OCI-M1 (cell line): ENCODE data around the gene HAAO.
A peak's percentile ranks its signal among the peaks of the same experiment; 100 is the strongest.

Experiments
- DNase-seq: peaks from one replicate; lab custom pipeline; 2025; lab: John Stamatoyannopoulos, UW

HAAO gene

DNA sequence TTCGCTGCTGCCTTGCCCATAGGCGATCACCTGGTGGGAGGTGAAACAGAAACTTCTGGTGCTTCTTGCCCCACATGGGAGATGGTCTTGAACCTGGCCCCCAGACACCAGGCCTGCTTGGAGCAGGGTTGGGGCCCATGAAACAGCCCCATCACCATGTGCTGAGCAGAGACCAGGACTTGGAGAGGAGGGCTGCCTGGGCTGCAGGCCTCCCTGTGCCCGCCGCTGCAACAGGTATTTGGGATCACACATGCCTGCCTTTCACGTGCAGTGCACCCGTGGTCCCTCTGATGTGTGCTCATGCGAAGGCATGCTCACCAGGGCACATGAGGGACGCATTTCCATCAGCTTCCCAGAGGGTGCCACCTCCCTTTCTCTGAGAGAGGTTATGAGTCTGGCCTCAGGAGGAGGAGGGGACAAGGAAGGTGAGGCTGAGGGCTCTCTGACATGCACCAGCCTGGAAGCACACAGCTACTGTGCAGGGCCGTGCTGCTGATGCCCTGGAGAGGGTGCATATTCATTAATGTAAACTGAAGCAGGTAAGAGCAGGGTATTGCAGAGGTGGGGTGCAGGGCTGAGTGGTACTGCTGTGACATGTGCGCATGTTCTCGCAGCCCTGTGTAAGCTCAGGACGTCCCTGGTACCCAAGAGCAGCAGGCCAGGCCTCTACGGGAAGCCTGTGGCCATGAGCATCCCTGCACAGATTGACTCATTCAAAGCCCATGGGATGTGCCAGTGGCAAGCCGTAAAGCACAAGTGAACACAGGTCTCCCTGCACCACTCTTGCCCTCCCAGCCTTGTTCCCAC is 24.3 kb downstream of the HAAO start:
- DNase-seq: no peak

DNA sequence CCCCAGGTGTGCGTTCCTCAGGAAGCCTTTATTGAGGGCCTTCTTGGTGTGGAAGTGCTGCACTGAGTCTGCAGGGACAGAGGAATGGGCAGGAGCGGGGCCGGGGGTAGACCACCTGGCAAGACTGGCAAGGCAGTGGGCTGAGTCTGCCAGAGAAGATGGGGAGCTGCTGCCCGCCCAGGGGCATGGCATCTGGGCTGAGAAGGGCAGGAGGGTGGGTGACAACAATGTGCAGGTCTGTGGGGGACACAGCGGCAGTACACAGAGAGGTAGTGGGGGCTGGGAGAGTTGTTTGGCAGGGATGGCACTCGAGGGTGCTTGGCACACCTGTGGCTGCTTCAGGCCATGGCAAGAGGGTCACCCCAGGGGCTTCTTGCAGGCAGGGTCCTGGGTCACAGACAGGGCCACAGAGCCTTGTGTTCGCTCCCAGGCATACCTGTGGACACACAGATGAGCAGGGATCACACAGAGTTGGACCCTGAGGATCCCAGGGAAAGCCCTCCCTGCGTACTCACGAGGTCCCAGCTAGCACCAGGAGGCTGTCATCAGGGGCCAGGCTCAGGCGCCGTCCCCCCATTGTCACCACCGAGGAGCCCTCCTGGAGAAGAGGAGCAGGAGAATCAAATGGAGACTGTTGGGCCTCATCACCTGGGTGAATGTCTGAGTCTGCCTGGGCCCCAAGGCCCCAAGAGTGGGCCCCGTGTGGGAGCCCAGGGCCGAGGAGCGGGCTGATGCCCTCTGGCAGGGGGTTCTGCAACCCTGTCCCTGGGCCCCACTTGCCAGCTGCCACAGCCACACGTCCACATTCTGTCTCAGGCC is 25.1 kb downstream of the HAAO start:
- DNase-seq: no peak

GRCh38 chr2:42765686-42766085 is 26.7 kb downstream of the HAAO start:
- DNase-seq: no peak

GRCh38 chr2:42764901-42765300 is 27.5 kb downstream of the HAAO start:
- DNase-seq: no peak

- no peak for DNase-seq
Observed at GRCh38 chr2:42764096-42764495, 28.3 kb downstream of the HAAO start, which contains the start of gene OXER1. Gene OXER1 (minus strand): TSS chr2:42764135. CDS start chr2:42764062, 73 bp downstream.

GRCh38 chr2:42762823-42763804 is 29.3 kb downstream of the HAAO start:
- DNase-seq: no peak

DNA sequence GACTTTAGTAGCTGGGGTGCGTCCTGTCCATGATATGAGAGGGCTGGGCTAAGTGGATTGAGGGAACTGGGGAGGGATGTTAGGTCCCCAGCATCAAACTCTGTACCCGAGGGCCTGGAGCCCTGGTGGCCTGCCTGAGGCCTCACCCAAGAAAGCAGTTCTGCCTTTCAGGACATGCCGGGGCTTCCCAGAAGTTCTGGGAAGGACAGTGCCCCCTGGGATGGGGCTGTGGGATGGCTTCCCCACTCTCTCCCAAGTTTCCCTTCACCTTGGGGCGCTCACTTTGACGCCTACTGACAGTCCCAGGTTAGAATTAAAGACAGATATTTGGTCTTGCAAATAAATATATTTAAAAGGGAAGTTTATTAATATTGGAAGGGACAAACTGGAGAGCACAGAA is 30.2 kb downstream of the HAAO start:
- DNase-seq: no peak

DNA sequence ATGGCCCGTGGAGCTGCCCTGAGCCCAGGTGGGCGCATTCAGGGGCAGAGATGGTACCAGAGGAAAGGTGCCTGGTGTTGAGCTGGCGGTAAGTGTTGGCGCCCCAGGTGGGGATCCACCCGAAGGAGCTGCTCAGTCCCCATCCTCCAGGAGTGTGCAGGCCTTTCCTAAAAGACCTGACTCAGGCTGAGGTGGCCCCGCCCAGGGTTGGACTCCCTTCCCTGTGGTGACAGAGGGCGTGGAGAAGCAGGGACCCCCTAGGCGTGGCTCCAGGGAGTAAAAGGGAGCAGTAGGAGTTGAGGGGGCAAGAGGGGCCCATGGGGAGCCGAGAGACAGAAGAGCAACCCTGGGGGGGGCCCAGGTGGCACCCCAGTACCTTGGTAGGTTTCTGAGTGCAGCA is 30.8 kb downstream of the HAAO start:
- DNase-seq: no peak

GRCh38 chr2:42758751-42759150 is 33.6 kb downstream of the HAAO start:
- DNase-seq: no peak

DNA sequence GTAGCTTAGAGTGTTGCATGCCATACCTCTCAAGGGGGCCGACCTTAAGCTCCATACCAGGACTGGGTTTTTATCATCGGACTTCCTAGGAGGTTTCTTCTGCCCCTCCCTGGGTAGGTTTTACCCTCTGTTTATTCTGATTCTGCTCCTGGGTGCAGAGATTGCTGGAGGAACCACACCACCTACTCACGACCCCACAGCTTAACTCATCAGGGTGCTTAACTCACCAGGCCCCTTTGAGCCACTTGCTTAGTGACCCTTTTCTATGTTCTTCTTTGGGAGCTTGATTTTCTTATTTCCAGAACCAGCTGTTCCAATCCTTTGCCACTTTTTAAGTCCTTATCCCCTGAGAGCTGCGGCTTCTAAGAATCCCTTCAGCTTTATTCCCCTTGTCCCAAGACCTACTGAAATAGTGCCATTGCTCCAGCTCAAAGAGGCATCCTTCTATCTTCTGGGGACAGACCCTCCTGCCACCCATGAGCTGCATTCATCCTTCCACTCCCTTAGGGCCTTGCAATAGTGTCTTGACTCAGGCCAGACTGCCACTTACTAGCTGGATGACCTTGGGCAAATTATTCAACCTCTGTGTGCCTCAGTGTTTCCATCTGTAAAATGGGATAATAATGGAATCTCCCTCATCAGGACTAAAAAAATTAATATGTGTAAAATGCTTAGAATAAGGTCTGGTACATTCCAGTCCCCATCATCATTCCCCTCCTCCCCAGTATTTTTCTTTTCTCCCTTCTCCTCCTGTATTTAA is 34.2 kb downstream of the HAAO start:
- no peak for DNase-seq

DNA sequence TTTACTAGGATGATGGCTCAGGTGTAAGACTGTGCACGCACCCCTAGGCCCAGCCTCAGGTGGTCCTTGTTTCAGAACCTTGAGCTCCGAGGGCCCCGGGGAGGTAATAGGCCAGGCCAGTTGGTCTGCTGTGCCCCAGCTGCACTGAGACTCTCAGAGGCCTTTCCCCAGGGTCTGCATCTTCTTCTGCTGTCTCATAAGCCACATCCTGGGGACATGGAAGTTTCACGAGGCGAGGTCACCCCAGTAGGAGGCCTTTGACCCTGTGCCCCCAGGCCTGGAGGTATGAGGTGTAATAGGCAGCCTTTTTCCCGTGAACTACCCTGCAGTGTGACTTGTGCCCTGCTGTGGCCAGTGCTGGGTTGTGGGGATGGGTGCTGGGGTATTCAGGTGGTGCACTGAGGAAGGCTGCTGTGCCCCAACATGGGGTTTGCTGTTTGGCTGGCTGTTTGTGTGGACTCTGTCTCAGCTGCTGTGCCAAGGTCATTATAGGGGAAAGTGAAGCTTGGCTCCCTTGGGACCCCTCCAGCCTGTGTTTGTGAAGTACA is 35.3 kb downstream of the HAAO start:
- DNase-seq: no peak

- no peak for DNase-seq
Observed at GRCh38 chr2:42756150-42756775, 36.1 kb downstream of the HAAO start.

DNA sequence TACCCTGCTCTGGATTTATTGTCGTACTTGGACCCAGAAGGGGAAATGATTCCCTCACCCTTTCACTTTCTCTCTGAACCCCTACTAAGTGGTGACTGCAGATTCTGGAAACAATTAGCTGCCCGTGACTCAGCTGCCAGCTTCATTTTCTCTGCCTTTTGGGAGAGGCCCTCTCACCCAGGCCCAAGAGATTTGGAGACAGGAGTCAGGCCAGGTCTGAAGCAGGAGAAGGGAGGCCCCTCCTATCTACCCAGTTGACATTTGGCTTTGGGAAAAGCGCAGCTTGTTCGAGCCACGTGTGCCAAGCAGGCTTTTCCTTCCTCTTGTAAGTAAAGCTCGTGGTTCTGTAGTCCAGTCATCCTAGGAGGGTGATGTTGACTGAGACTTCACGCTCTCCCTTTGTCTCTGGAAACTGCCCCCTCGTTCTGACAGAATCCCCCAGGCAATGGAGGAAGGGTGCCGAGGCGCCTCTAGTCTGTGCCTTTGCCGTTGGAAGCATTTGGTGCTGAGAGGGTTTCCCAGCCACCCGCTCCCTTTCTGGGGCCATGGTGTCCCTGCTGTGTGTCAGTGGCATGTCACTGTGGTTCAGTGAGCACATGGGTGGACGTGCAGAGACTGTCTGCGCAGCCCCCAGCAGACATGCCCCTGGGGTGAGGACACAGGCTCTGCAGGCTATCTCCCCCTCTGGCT is 37.0 kb downstream of the HAAO start:
- DNase-seq: no peak

DNA sequence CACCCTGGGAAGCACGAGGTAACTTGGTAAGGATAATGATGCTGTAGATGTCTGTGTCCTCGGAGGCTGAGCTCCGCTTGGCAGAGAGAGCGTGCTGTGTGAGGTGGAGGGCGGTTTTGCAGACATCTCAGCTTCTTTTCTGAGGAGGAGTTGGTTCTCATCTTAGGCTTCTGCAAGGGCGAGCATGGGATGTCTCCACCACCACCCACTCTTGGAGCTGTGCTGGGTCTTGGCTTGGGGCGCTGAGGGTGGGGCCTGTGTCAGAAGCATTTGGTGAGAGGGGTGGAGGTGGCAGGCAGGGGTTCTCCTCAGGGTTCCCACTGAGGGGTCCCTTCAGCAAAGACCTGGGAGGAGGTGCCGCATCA is 37.6 kb downstream of the HAAO start:
- no peak for DNase-seq

DNA sequence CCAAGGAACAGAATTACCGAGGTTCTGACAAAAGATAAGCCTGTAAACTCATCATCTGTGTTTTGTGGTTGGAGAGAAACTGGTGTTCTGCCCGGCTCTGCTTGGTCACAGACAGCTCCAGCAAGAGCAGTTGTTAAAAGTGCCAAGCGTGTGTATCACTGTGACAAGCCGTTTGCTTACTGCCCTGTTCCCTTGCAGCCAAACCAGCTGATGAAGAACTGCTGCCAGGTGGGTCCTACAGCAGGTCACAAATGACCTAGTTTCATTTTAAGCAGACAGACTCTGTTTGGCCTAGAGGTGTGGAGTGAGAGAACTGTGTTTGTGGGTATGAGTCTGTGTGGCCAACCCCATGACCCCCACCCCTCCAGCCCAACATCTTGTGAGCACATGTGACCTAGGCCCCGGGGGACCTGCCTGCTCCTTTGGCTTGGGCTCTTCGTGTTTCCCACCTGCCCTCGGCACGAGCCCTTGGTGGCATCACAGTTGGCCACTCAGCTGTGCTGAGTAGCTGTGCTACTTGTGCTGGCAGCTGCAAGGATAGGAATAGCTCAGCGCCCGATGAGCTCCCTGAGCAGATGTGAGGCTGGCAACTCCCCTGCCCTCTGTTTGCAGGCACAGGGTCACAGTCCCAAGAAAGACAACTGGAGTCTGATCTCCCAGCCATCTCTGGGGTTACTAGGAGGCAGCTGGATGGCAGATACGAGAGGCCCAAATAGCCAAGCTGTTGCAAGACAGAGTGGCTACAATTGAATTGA is 38.2 kb downstream of the HAAO start:
- peak; percentile 18 for DNase-seq

DNA sequence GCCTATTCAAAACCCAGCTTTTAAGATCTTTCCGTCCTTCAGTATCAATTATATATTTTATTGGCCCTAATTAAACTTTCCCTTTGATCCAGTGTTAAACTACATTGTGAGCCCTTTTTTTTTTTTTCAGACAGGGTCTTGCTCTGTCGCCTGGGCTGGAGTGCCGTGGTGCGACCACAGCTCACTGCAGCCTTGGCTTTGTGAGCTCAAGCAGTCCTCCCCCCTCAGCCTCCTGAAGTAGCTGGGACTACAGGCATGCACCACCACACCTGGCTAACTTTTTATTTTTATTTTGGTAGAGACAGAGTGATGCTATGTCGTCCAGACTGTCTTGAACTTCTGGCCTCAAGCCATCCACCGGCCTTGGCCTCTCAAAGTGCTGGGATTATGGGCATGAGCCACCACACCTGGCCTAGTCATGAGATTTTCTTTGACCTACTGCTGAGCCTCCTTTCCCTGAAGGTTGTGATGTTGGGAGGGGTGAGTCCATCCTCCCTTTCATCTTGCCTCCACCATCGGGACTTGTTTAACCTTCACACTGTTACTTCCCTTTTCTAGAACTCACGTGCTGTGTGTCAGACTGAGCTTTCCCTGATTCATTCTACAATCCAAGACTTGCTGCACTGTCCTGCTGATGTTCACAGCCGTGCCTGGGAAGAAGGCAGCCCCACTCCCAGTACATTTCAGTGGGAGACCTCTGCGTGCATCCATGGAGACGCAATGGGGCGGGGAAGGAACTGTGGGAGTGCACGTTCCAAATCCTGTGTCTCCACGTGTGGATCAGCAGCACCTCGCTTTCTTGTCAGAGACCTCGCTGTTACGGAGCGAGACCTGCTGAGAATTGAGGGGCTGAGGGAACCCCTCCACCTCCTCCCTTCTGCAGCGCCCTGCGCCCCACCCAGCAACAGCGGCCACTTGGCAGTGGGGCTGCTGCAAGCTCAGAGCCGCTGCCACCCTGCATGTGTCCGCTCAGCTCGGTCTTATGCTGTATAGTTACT is 39.3 kb downstream of the HAAO start:
- DNase-seq: peak; percentile 70

- DNase-seq: peak; percentile 91
Observed at GRCh38 chr2:42752314-42752713, 40.1 kb downstream of the HAAO start.

DNA sequence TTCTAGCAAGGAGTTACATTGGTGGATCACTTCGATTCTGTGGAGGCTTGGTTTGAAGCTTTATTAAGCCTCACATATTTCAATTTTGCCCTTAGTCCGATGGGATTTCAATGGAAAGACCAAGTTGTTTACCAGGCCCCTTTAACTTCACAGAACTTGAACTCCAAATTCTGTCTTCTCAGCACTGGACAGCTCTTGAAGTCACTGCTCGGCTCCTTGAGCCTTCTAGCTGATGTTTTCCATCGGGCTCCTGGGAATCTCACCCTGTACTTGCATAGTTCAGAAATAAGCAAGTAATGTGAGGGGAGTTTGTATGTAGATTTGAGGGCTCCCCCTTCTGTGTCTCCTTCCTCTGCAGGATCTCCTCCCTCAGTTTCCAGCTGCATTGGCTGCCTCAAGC is 43.5 kb downstream of the HAAO start:
- no peak for DNase-seq
